HG03575 (cell line): ENCODE results near the gene SPPL2B.
"Not testable (repeated sequence)": the region's sequence is repeated elsewhere in the genome, so short reads cannot be mapped to it uniquely, and the experiment has no call there.

Experiments
- ATAC-seq: cut with Tn5 transposase; IDR thresholded peaks from one replicate; pipeline ENCODE4 v1.9.1; 2021; ENCODE audit not compliant: unreplicated experiment, insufficient number of reproducible peaks, low FRiP score; ENCODE audit errors: extremely low read depth

The SPPL2B gene

DNA sequence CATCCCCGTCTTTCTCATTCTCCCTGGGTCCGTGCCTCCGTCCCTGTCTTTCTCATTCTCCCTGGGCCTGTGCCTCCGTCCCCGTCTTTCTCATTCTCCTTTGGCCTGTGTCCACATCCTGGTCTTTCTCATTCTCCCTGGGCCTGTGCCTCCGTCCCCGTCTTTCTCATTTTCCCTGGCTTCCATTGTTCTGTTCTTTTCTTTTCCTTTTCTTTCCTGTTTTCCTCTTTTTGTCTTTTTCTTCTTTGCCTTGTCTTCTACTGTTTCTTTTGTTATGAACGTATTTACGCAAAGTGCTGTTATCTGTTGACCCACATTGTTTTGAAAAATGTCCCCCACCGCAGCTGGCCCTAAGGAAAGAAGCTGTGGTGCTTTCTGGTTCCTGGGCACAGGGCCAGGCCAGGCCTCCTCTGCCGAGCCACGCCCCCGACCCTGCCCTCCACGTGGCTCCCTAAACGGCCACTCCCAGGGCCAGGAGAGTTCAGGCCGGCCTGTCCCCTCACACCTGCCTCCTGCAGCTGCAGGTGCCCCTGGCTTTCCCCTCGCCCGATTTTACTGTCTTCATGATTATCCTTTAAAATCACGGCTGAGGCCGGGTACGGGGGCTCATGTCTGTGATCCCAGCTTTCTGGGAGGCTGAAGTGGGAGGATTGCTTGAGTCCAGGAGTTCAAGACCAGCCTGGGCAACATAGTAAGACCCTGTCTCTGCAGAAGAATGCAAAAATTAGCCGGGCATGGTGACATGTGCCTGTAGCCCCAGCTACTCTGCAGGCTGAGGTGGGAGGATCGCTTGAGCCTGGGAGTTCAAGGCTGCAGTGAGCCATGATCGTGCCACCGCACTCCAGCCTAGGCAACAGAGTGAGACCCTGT lies 17.5 kb downstream of the SPPL2B start:
- no peak for ATAC-seq

DNA sequence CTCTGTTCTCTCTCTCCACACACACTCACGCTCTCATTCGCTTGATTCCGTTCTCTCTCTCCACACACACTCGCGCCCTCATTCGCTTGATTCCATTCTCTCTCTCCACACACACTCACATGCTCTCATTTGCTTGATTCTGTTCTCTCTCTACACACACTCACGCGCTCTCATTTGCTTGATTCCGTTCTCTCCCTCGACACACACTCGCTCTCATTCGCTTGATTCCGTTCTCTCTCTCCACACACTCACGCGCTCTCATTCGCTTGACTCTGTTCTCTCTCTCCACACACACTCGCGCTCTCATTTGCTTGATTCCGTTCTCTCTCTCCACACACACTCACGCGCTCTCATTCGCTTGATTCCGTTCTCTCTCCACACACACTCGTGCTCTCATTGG lies 21.3 kb downstream of the SPPL2B start:
- ATAC-seq, result not testable (repeated sequence)

DNA sequence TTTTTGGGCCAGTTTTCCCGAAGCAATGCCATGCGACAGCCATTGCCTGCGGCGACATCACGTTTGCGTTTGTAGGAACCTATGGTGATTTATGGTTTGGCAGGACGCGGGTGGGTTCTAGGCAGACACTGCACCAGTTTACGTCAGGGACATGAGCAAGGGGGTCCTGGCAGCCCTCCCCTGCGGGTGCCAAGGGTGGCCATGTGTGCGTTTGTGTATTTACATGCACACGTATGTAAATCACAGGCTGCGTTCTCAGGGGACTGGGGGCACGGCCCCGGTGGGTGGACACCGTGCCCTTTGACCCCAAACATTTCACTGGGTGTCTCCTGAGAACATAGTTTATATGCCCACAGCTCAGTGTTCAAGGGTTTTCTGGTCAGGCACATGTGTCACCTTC lies 22.2 kb downstream of the SPPL2B start:
- no peak for ATAC-seq

DNA sequence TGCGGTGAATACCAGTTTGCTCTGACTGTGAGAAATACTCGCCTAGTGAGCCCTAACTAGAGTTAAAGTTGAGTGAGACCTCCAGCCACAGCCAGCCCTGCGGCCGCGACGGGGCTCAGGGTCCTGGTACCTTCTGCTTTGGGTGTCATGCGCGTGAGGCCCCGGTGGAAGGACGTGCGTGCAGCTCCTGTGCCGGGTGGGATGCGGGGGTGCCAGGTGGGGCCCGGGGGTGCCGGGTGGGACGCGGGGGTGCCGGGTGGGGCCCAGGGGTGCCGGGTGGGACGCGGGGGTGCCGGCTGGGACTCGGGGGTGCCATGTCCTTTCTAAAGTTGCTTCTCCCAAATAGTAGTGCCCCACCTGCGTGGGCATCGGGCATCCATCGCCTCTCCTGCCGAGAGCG lies 23.1 kb downstream of the SPPL2B start:
- ATAC-seq, result no peak

DNA sequence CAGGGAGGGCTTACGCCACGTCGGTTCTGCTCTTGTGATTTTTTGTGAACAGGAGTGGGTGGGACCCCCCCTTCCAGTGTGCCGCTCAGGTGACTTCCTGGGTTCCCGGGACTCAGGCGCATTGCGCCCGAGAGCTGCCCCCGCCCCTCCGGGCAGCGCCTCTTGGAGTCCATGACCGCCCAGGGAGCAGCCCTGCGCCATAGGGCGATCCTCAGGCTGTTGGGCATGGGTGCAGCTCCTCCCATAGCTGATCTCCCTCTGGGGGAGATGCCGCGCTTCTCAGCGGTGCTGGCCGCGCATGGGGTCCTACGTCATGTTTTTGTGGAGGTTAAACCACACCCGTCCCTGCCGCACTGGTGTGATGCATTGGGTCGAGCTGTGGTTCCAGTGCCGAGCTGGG lies 23.6 kb downstream of the SPPL2B start:
- no peak for ATAC-seq

DNA sequence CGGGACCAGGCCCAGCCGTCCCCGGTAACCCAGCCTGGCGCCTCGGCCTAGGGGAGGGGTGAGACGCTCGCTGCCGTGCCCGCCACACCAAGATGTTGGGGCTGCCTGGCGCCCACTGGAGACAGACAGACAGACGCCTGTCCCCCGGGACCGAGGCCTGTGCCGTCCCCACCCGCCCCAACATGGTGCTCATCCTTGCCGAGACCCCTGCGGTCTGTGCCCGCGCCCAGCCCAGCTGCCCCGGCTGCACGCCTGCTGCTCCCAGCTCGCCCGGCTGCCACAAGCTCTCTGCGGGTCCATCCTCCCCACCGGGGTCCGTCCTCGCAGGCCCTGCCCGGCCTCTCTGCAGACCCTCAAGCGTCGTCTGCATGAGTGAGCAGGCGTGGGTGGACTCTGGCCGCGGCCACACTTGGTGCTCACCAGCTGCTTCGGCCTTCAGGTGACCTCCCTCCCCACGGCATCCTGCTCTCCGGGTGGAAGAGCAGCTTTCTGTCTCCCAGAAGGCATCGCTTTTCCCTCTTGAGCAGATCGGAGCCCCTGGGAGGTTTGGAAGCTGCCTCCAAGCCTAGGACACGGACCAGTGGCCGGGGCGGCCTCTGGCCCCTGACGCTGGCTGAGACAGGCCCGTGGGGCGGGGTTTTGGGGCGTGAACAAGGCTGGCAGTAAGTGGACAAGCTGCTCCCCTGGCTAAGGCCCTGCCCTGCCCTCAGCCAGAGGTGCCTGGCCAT lies 24.8 kb downstream of the SPPL2B start:
- ATAC-seq, result no peak

DNA sequence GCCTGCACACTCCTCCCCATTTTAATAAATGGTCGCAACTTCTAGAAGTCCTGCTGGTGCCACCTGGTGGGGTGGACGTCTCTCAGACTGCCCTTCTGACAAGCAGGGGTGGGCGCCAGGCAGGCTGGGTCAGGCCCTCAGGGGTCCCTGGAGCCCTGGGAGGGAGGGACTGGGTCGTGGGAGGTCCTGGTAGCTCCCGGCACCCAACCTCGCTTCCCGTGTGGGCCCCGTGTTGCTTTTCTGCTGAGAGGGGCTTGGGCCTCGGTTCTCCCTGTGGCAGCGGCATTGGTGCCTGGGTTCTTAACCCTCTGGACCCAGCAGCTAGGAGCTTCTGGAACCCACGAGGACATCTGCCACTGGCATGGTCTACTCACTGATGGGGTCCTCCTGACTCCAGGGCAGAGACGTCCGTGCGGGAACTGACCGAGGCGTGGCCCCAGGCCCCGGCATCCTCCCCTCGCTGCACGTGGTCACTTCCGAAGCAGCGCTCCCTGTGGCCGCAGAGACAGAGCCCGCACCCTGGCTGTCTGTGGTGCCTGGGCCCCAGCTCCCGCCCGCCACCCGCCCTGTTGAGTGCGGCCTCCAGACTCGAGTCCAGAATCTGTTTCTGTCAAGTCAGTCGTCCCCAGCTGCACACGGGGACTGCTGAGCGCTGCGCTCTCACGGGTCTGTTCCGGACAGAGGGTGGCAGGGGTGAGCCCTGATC lies 25.6 kb downstream of the SPPL2B start:
- no peak for ATAC-seq

DNA sequence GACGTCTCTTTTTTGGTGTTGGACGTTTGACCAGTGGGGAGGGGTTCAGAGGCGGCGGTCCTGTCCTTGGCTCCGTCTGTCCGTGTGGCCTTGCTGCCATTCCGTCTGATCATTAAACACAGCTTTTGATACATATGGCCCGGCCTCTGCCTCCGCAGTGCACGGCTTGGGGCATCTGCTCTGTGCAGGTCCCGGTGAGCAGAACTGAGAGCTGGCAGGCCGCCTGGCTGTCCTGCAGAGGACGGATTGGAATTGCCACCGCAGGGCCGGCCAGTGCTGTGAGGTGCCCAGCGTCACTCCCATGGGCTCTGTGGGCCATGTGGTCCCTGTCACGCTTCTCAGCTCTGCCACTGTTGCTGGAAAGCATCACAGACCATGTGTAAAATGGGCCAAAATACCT lies 26.2 kb downstream of the SPPL2B start:
- no peak for ATAC-seq

DNA sequence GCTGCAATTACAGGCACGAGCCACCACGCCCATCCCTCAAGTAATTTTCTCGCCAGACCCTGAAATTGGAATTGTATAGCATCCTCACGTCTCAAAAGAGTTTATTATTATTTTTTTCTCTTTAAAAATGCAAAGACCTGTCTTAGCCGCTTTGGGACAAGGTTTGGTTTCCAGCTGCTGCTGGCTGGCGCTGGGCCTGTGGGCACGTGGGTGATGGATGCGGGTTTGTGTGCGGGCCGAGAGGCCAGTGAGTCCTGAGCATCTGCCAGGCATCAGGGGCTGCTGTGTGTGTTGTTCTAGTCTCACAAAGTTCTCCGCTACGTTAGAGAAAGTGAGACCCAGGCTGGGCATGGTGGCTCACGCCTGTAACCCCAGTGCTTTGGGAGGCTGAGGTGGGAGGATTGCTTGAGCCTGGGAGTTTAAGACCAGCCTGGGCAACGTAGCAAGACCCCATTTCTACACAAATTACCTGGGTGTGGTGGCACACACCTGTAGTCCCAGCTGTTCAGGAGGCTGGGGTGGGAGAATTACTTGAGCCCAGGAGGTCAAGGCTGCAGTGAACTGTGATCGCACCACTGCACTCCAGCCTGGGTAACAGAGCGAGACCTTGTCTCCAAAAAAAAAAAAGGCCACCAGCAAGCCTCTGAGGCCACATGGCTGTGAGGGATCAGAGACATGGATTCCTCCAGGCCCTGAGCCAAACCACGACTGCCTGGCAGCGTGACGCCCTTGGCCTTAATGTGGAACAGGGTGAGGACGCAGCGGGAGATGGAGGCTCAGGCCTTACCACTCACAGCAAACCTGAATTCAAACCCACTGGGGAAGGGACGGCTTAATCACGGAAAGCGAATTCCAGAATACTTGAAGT lies 26.9 kb downstream of the SPPL2B start:
- ATAC-seq, result no peak

DNA sequence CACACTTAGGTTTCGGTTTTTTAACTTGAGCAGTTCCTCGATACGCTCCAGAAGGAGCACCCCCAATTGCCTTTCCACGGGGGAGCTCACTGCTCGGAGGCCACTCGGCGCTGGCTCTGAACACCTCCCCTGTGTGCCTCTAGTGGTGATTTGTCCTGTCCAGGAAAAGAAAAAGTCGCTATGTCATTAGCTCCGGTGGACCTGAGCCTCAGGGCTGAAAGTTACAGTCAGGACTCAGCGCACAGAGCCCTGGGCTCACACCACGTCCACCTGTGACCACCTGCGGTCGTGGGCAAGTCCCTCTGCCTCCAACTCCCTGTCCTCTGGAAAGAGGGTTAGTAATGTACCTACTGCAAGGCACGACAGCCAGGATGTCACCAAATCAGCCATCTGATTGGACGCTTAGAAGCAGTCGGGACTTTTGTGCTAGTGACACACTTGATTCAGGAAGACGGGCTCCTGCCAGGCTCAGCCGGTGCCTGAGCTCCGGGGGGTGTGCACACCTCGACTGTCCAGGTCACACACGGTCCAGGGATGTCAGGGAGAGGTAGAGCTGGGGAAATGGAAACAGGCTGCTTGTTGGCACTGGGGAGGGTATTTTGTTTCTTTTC lies 27.7 kb downstream of the SPPL2B start:
- no peak for ATAC-seq

DNA sequence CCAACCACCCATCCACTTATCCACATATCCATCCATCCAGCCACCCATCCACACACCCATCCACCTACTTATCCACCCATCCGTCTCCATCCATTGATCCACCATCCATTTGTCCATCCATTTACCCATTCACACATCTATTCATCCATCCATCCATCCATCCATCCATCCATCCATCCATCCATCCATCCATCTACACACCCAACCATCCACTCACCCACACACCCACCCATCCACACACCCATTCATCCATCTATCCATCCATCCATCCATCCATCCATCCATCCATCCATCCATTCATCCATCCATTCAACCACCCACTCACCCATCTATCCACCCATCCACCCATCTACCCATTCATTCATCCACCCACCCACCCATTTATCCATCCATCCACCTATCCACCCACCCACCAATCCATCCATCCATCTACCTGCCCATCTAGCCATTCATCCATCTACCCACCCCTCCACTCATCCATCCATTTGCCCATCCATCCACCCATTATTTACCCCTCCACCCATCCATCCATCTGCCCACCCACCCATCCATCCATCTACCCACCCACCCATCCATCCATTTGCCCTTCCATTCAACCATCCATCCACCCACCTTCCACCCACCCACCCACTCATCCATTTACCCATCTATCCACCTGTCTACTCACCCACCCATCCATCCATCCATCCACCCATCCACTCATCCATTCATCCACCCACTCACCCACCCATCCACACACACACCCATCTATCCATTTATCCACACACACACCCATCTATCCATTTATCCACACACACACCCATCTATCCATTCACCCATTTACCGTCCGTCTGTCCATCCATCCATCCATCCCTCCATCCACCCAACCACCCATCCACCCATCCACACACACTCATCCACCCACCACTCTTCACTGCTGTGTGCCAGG lies 29.1 kb downstream of the SPPL2B start:
- ATAC-seq, result no peak

DNA sequence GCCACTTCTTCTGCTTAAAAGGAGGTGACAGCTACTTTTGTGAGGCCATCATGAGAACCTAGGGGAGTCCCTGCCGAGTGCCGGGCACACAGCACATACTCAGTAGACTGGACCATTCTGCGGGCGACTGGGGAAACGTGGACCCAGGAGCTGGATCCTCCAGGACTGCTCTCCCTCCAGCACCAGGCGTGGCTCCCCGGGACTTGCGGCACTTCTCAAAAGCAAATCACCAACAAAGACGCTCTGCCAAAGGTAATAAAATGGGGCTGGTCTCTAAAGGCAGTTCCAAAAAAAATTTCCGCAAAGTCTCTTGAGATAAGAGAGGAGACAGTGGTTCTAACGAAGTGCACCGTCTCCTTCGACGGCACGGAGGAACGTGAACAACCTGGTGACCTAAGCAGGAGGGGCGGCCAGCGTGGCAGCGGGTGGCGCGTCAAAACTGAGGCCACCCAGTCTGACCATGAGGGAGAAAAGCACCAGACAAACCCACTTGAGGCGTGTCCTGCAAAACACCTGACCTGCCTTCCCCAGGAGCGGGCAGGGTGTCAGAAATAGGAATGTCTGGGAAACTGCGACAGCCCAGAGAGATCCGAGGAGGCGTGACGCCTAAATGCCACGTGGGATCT lies 30.2 kb downstream of the SPPL2B start:
- no peak for ATAC-seq

DNA sequence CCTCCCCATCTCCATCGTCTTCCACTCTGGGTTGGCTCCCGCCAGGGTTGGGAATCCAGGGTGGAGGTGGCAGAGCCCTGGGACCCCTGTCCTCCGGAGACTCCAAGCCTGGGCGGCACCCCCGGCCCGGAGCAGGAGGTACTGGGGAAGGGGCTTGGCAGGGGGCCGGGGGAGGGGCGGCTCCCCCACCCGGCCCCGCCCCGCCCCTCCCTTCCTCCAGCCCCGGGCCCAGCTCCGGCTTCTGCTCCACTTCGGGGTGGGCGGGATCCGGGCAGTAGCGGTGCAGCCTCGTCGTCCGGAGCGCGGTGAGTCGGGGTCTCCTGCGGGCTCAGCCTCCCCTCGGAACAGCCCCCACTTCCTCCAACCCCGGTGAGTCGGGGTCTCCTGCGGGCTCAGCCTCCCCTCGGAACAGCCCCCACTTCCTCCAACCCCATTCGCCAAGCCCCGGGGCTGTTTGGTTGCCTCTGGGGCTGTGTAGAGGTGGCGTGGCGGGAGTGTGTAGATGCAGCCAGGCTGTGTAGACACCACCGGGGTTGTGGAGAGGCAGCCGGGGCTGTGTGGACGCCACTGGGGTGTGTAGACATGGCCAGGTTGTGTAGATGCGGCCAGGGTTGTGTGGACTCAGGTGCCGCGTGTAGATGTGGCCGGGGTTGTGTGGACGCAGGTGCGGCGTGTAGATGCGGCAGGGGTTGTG lies 31.7 kb downstream of the SPPL2B start, which contains the start of gene TMPRSS9:
TMPRSS9 (plus strand) TSS at position 274 of the 694 bp plus-strand sequence. CDS start 29,521 bp downstream, outside the sequence.
- no peak for ATAC-seq

DNA sequence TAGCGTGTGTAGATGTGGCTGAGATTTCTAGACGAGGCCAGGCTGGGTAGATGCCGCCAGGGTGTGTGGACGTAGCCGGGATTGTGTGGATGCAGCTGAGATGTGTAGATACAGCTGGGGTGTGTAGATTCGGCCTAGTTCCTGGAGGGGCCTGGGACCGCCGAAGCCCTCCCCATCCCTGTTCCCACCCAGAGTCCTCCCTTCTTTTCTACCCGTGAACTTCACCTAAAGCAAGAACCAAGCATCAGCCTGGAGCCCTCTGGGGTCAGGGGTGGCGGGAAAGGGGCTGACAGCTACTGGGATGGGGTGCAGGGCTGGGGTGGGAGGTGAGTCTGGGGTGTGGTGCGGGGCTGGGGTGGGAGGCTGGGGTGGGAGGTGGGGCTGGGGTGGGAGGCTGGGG lies 32.3 kb downstream of the SPPL2B start:
- ATAC-seq, result no peak

DNA sequence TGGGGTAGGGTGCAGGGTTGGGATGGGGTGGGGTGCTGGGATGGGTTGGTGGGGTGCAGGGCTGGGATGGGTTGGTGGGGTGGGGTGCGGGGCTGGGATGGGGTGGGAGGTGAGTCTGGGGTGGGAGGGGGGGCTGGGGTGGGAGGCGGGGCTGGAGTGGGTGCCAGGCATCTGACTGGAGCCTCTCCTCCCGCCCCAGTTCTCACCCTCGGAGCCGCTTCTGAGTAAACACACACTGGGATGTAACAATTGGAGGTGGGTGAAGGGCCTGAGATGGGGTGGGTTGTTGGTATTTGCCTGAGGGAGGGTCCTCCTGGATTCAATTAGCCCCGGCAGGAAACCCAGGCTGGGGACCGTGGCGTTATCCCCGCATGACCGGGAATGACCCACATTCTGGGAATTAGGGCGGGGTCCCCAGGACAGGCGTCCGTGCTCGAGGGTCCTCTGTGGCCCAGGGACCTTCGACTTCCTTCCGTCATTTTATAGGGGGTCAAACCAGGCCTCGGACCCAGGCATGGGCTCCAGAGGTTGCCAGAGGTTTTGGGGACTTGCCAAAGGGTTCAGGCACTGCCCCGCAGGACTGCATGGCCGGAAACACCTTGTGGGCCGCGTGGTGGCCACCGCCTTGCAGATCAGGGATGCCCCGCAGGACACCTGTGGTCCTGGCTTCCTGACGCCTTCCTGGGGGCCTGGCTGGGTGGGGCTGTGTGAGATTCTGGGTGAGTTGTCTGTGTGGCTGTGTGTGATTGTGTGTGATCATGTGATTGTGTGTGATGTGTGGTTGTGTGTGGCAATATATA lies 33.0 kb downstream of the SPPL2B start:
- no peak for ATAC-seq
